IPS-18a (cell line): ENCODE measurements around the gene KICS2.

ENCODE experiments used
- H3K27ac ChIP-seq: one replicate; pipeline ENCODE4 v1.5.1; 2013; ENCODE audit warnings: low read length
- H3K27me3 ChIP-seq: one replicate; pipeline ENCODE4 v1.6.1; 2013; ENCODE audit warnings: mild to moderate bottlenecking, low read length; ENCODE audit not compliant: control insufficient read depth, insufficient read depth
- H3K36me3 ChIP-seq: one replicate; pipeline ENCODE4 v1.6.1; 2013; ENCODE audit warnings: low read depth, low read length; ENCODE audit not compliant: control insufficient read depth
- H3K4me1 ChIP-seq: one replicate; pipeline ENCODE4 v1.6.1; 2013; ENCODE audit warnings: low read depth, low read length; ENCODE audit not compliant: control insufficient read depth
- H3K4me3 ChIP-seq: one replicate; pipeline ENCODE4 v1.5.1; 2013; ENCODE audit warnings: low read length
- H3K9ac ChIP-seq: one replicate; pipeline ENCODE4 v1.6.1; 2013; ENCODE audit warnings: mild to moderate bottlenecking, low read length, moderate library complexity
- H3K9me3 ChIP-seq: one replicate; pipeline ENCODE4 v1.6.1; 2013; ENCODE audit warnings: low read depth, low read length; ENCODE audit not compliant: control insufficient read depth

KICS2 gene

GRCh38 chr12:64189530-64189929, 32.6 kb downstream of the KICS2 start:
- no peaks in the 10 kb centered on the region for H3K9me3 ChIP-seq
- H3K4me1 ChIP-seq = no peaks in the 10 kb centered on the region
- H3K36me3 ChIP-seq = peaks cover 10% of the 10 kb centered on the region
- no peak overlapping the region for H3K4me3 ChIP-seq
- no peak overlapping the region for H3K27ac ChIP-seq
- no peak overlapping the region for H3K9ac ChIP-seq
- H3K27me3 ChIP-seq = no peaks in the 10 kb centered on the region

- no peak overlapping the region for H3K27ac ChIP-seq
- no peaks in the 10 kb centered on the region for H3K36me3 ChIP-seq
- no peaks in the 10 kb centered on the region for H3K4me1 ChIP-seq
- H3K9me3 ChIP-seq = no peaks in the 10 kb centered on the region
- no peak overlapping the region for H3K9ac ChIP-seq
- H3K4me3 ChIP-seq = no peak overlapping the region
- H3K27me3 ChIP-seq = no peaks in the 10 kb centered on the region
These were observed 34.3 kb downstream of the KICS2 start for GRCh38 chr12:64187794-64188193.

DNA sequence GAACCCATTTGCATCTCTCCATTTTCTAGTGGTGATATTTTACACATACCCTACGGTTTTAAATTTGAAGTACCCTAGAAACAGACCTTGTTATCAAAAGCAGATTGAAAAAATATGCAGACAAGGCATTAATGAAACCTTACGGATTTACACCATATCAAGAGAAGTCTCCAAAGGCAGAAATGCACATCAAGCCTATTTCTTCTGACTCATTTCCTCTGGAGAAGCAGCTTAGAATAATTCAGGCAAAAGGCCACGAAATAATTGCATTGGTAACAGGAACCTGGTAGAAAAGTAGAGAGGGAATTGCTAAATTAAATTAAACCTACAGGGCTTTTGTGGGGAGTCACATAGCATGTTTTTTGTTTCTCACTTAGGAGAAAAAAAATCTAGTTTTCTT, 34.7 kb downstream of the KICS2 start:
- H3K27me3 ChIP-seq = no peaks in the 10 kb centered on the region
- no peaks in the 10 kb centered on the region for H3K4me1 ChIP-seq
- H3K9ac ChIP-seq = no peak overlapping the region
- H3K9me3 ChIP-seq = no peaks in the 10 kb centered on the region
- H3K27ac ChIP-seq = no peak overlapping the region
- no peak overlapping the region for H3K4me3 ChIP-seq
- H3K36me3 ChIP-seq = no peaks in the 10 kb centered on the region

- no peaks in the 10 kb centered on the region for H3K9me3 ChIP-seq
- no peak overlapping the region for H3K4me3 ChIP-seq
- H3K4me1 ChIP-seq = no peaks in the 10 kb centered on the region
- no peak overlapping the region for H3K27ac ChIP-seq
- H3K27me3 ChIP-seq = no peaks in the 10 kb centered on the region
- no peak overlapping the region for H3K9ac ChIP-seq
- no peaks in the 10 kb centered on the region for H3K36me3 ChIP-seq
These were observed 35.3 kb downstream of the KICS2 start for GRCh38 chr12:64186789-64187188.

GRCh38 chr12:64184216-64184615, 37.9 kb downstream of the KICS2 start:
- Histone ChIP-seq H3K4me1 (no peaks in the 10 kb centered on the region), H3K9me3 (no peaks in the 10 kb centered on the region), H3K4me3 (no peak overlapping the region), H3K9ac (no peak overlapping the region), H3K36me3 (no peaks in the 10 kb centered on the region), H3K27me3 (no peaks in the 10 kb centered on the region), H3K27ac (no peak overlapping the region)

DNA sequence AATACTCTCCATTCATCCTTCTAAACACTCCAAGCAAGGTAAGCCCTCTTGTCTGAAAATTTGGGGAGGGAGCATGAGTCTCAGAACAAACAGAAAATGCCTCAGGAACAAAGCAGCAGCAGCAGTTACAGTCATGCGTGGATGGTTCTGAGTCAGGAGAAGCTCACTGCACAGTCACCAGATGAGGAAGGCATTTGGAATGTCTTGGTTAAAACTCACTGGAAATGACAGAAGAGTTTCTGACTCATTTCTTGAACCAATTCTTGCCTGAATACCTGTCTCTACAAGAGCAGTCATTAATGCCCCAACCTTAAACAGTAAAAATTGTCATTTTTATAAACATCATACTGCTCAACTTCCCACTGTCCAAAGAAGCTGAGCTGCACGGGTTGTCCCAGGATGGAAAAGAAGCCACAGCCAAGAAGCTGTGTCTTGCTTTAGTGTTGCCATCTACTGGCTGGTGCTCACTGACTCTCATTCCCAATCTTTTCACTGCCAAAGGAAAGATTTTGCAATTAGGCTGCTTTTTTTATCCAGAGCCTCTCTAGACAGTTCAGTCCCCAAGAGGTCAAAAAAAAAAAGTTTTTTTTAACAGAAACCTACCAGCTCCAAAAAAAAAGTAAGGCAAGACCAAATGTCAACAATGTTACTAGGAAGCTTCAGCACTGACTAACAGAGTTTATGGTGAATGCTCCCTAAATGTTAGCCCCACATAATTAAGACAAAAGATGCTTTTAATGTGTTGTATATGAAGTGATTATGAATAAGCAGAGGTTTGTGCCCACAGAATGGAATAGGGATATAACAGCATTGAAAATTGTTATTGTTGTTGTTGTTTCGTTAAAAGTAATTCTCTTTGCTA, 40.4 kb downstream of the KICS2 start:
- Histone ChIP-seq H3K4me3 (no peak overlapping the region), H3K27ac (no peak overlapping the region), H3K4me1 (no peaks in the 10 kb centered on the region), H3K27me3 (no peaks in the 10 kb centered on the region), H3K9ac (no peak overlapping the region), H3K36me3 (no peaks in the 10 kb centered on the region), H3K9me3 (no peaks in the 10 kb centered on the region)

DNA sequence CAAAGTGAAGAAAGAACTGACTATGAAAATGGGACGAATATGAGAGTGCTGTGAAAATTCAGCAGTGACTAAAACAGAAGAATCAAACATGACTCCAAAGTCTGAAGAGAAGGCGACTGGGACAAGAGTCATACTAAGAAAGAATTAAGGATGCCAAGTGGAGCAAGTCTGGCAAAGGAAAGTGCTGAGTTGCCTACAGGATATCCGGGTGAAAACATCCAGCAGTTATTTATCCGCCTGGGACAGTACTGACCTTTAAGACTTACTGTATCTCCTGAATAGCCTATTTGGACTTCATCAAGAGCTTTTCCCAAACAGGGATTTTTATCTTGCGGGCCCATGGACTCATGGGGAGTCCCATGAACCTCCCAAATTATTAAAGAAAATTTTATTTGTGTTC, 41.1 kb downstream of the KICS2 start:
- H3K36me3 ChIP-seq = no peaks in the 10 kb centered on the region
- no peaks in the 10 kb centered on the region for H3K4me1 ChIP-seq
- H3K9me3 ChIP-seq = no peaks in the 10 kb centered on the region
- H3K9ac ChIP-seq = no peak overlapping the region
- H3K27me3 ChIP-seq = no peaks in the 10 kb centered on the region
- no peak overlapping the region for H3K27ac ChIP-seq
- no peak overlapping the region for H3K4me3 ChIP-seq

DNA sequence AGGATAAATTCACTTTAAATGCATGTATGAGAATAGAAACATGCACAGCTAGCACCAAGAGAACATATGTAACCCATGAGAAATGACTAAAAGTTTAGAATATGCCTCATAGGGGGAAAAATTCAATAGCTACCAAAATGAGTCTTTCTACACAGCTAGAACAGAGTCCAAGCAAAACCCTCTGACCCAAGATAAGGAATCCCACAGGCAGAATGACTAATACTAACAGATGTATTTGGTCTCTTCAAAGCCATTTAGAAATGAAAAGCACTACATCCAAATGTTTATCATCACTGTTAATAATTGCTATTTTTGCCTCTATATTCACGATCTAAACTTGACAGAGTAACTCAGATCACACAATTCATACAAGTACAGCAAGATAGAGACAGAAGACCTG, 44.0 kb downstream of the KICS2 start:
- Histone ChIP-seq H3K36me3 (no peaks in the 10 kb centered on the region), H3K27ac (no peak overlapping the region), H3K4me3 (no peak overlapping the region), H3K27me3 (no peaks in the 10 kb centered on the region), H3K4me1 (no peaks in the 10 kb centered on the region), H3K9ac (no peak overlapping the region), H3K9me3 (no peaks in the 10 kb centered on the region)

GRCh38 chr12:64177001-64177400, 45.1 kb downstream of the KICS2 start:
- H3K9ac ChIP-seq = no peak overlapping the region
- no peaks in the 10 kb centered on the region for H3K27me3 ChIP-seq
- no peak overlapping the region for H3K4me3 ChIP-seq
- H3K9me3 ChIP-seq = no peaks in the 10 kb centered on the region
- H3K36me3 ChIP-seq = no peaks in the 10 kb centered on the region
- H3K4me1 ChIP-seq = no peaks in the 10 kb centered on the region
- no peak overlapping the region for H3K27ac ChIP-seq

DNA sequence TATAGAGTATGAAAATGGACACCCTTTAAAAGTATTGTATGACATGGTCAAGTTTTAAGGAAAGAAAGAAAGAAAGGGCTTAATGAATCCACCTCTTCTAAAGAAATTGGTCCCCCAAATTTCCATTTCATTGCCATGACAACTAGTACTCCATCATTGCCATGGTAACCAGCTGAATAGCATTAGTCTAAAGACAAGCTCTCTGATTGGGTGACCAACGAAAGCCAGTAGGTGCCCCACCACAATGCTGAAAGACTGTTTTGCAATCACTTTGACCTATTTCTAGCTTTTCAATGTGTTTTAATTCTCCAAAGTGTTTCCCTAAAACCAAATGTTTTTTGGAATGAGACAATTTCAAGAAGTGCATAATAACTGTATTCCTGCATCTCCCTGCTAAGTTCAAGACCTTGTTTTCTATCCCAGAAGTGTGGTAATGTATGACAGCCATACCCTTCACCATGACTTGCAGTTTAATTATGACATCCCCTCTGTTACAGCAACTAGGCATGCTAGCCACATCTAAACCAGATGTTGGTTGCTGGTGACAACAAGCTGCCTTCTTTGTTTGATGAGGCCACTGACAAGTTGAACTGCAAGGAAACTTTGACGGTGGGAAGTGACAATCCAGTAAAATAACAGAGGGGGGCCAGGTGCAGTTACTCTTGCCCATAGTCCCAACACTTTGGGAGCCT, 46.7 kb downstream of the KICS2 start:
- Histone ChIP-seq H3K9ac (no peak overlapping the region), H3K27me3 (no peaks in the 10 kb centered on the region), H3K4me3 (no peak overlapping the region), H3K27ac (no peak overlapping the region), H3K9me3 (no peaks in the 10 kb centered on the region), H3K4me1 (peaks cover 7% of the 10 kb centered on the region), H3K36me3 (no peaks in the 10 kb centered on the region)

DNA sequence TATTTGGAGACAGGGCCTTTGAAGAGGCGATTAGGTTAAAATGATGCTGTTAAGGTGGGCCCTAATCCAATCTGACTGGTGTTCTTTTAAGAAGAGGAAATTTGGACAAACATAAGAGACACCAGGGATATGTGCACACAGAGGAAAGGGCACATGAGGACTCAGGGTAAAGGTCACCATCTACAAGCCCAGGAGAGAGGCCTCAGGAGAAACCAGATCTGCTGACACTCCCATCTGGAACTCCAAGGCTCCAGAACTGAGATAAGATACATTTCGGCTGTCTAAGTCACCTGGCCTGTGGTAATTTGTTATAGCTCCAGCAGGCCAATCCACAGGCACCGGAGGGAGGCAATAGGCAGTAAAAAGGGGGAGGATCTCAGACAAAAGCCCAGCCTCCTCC, 48.6 kb downstream of the KICS2 start:
- Histone ChIP-seq H3K4me1 (peaks cover 13% of the 10 kb centered on the region), H3K27me3 (no peaks in the 10 kb centered on the region), H3K36me3 (no peaks in the 10 kb centered on the region), H3K9ac (no peak overlapping the region), H3K27ac (no peak overlapping the region), H3K9me3 (no peaks in the 10 kb centered on the region), H3K4me3 (no peak overlapping the region)
